ENCODE data around the gene CTU2.

Gene CTU2

GRCh38 chr16:88697116-88697830, 9.0 kb upstream of the CTU2 start:
- no peak for DNase-seq (ENCODE audit: low read depth in 2 of 2)

DNA sequence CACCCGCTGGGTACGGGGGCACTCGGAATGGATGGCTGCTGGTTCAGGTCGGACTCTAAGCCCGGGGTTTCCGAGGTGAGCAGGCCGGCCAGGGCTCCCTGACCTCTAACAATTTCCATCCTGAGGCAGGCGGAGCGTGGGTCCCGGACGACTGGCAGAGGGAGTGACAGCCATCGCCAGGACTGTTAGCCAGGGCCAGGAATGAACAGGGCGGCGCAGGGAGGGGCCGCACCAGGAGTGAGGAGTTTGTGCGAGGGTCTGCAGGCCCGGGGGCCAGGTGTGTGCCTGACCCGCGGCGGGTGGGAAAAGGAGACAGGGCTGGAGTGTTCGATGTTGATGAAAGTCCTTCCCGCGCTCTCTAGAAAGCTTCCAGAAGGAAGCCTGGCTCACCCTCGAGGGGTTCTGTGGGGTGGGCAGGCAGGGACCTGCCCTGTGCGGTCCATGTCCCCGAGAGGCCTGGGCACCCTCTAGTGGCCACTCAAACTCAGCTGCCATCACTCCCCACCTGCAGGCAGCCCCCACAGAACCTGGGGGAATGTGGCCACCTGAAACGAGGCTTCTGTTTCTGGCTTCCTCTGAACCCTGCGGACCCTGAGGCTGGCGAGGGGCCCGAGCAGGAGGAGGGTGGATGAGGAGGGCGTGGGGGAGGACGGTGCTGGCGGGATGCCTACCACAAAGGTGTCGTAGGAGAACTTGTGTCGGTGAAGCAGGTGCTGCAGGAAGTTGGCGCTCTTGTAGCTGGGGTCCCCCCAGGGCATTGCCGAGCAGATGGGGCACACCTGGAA, 8.3 kb upstream of the CTU2 start:
- no peak for DNase-seq (ENCODE audit: low read depth in 2 of 2)

- DNase-seq (ENCODE audit: low read depth in 2 of 2) = no peak
Observed at GRCh38 chr16:88698646-88699045, 7.7 kb upstream of the CTU2 start.

- DNase-seq (ENCODE audit: low read depth in 2 of 2) = no peak
Observed at GRCh38 chr16:88699180-88699579, 7.1 kb upstream of the CTU2 start.

DNA sequence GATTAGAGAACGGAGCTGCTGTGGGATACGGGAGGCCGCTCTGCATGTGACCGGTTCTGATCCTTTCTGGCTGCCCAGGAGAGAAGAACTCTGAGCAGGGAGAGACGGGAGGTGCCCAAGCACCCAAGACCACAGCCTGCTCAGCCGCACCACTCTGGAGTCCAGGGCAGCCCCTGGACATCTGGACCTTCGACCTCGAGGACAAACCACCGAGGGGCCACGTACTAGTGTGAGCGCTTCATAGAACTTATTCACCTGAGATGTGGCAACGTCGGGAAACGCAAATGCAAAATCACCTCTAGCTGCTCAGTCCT, 6.0 kb upstream of the CTU2 start:
- DNase-seq (ENCODE audit: low read depth in 2 of 2) = no peak

- peak; percentile 89 to 95 for DNase-seq (ENCODE audit: low read depth in 2 of 2)
Observed at GRCh38 chr16:88700636-88701482, 5.4 kb upstream of the CTU2 start.

GRCh38 chr16:88701581-88702370, 4.5 kb upstream of the CTU2 start:
- no peak for DNase-seq (ENCODE audit: low read depth in 2 of 2)

GRCh38 chr16:88702371-88703210, 3.7 kb upstream of the CTU2 start:
- DNase-seq (ENCODE audit: low read depth in 2 of 2) = no peak

DNA sequence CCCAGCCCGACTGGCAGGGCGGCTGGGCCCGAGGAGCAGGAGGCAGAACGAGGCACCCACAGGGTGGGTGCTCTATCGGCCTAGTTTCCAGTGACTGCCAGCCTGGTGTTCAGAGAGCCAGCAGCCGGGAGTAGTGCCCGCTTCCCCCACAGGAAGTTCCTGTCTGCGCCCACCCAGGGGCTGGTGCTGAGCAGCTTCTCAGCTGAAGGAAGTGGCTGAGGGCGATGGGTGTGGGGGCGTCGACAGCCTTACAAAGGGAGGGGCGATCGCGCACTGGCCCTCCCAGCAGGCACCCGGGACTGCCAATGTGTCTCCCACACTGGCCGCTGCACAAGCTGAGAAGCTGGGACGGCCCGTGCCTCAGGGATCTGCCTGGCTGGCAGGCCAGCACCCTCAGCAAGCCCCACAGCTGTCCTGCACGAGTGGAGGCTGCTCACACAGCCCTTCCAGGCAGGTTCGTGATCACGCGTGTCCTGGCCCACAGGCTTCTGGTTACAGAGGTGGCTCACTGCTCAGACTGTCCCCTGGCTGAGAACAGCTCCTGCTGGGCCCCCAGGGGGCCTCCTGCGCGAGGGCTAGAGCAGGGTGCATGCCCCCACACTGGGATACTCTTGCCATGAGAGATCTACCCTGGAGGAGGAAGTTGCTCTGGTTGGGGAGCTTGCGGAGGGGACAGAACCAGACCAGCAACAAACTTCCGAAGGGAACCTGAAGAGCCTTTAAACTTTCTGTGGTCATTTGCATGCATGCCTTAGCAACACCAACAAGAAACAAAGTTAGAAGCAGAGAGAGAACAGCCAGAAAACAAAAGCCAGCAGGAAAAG, 2.6 kb upstream of the CTU2 start:
- DNase-seq (ENCODE audit: low read depth in 2 of 2) = peak; percentile 63 to 70

GRCh38 chr16:88705076-88705684, 1.1 kb upstream of the CTU2 start:
- DNase-seq (ENCODE audit: low read depth in 2 of 2) = no peak

DNA sequence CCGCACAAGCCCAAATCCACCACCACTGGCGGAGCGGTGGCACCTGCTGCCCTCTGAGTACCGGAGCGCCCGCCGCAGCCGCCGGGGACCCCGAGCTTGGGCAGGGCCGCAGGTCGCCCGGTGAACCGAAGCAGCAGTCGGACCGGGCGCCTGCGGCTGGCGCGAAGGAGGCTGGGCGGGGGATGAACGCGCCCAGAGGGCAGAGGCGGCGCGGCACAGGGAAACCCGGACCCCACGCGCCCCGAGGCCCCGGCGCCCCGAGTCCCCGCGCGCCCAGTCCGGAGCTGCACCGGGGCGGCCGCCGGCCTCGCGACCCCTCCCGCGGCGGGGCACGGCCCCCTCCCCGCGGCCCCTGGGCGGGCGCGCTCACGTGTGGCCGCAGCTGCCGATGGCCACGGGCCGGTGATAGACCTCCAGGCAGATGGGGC, 488 bp upstream of the CTU2 start:
- no peak for DNase-seq (ENCODE audit: low read depth in 2 of 2)

DNA sequence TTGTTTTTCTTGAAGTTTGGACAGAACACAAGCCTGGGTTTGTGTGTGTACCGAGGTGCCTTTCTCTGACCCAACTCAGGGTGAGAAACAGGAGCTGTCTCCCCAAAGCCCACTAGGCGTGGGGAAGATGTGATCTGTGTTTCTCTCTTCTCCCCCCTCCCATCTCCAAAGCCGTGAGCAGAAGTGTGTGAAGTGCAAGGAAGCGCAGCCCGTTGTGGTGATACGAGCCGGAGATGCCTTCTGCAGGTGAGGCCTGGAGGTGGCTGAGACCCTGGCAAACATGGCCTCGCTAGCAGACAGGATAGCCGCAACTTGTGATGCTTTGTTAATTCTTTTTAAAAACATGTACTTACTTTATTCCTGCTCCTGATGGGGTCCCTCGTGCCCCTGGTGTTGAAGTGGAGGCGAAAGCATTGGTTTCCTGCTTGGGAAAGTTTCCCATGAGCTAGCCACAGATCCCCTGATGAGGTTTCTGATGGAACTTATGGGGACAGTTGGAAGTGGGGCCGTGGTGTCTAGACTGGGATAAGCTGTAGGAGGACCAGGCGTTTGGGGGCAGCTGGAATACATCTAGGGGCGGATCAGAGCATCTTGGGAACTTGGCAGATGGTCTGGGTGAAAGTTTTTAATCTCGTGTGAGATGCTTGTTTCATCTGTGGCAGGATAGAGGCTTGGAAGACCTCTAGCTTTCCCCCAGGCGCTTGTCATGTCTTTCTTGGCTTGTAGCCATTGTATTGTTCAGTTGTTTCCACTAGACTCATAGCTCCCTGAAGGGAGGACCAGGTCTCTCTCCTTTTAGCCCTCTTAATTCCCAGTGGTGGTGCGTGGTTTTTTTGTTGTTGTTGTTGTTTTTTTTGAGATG, 893 bp downstream of the CTU2 start:
- DNase-seq (ENCODE audit: low read depth in 2 of 2) = no peak

- DNase-seq (ENCODE audit: low read depth in 2 of 2) = no peak
Observed at GRCh38 chr16:88710556-88710955, 4.3 kb downstream of the CTU2 start.

- DNase-seq (ENCODE audit: low read depth in 2 of 2) = no peak
Observed at GRCh38 chr16:88711750-88712340, 5.5 kb downstream of the CTU2 start.

GRCh38 chr16:88712362-88712979, 6.2 kb downstream of the CTU2 start:
- no peak for DNase-seq (ENCODE audit: low read depth in 2 of 2)

DNA sequence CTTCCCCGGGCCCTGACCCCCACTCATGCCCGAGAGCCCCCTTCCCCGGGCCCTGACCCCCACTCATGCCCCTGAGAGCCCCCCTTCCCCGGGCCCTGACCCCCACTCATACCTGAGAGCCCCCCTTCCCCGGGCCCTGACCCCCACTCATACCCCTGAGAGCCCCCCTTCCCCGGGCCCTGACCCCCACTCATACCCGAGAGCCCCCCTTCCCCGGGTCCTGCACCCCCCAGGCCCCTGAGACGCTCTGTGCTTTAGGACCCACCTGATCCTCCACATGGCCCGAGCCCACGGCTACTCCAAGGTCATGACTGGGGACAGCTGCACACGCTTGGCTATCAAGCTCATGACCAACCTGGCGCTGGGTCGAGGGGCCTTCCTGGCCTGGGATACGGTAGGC, 6.8 kb downstream of the CTU2 start:
- no peak for DNase-seq (ENCODE audit: low read depth in 2 of 2)

DNA sequence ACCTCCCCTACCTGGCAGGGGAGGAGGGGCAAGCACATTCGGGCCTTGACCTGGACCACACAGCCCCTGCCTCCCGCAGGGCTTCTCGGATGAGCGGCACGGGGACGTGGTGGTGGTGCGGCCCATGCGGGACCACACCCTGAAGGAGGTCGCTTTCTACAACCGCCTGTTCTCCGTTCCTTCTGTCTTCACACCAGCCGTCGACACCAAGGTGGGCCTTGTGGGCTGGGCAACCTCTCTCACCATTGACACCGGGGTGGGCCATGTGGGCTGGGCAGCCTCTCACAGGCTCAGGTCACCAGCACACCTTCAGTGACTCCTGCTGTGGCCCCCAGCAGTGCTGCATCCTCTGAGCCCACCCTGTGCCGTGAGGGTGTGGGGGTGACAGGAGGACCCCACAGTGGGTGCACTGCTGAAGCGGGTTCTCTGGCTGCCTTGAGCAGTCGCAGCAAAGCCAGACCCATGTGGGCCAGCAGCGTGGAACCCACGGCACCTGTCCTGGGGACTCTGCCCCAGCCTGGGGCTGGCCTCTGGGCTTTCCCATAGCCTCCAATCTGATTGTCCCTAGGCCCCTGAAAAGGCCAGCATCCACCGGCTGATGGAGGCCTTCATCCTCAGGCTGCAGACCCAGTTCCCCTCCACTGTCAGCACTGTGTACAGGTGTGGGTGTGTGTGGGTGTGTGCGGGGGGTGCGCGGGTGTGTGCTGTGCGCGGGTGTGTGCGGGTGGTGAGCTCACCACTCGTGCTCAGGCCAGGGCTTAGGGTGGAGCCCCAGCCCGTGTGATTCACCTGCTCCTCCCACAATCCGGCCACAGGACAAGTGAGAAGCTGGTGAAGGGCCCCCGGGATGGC, 7.5 kb downstream of the CTU2 start:
- no peak for DNase-seq (ENCODE audit: low read depth in 2 of 2)

Measured in stimulated activated CD8-positive, alpha-beta memory T cell treated with anti-CD3 and anti-CD28 coated beads, Interleukin-2, amount 100 ng/mL, for 48 hours (primary cell).